Upper lobe of right lung (tissue), 1 donor: Measurements from ENCODE around the gene SMAD6. TPM values are rescaled to one million over a fixed set of nuclear protein-coding genes. Genes with fewer than 3 reads are reported as not detected.

Experiments
- ATAC-seq: fragments of 200-7000 bp; cut with Tn5 transposase; one replicate; pipeline ENCODE4 v1.9.1; 2020; ENCODE audit warnings: mild to moderate bottlenecking, moderate library complexity
- DNase-seq: peaks from one replicate; pipeline ENCODE4 v3.0.0-alpha.2; 2020
- H3K27ac ChIP-seq: fragments of 200-600 bp; one replicate; pipeline ENCODE4 v1.8.0; 2022
- H3K27me3 ChIP-seq: fragments of 200-600 bp; one replicate; pipeline ENCODE4 v1.8.0; 2022; ENCODE audit warnings: mild to moderate bottlenecking
- H3K36me3 ChIP-seq: fragments of 200-600 bp; one replicate; pipeline ENCODE4 v1.8.0; 2022
- H3K4me1 ChIP-seq: fragments of 200-600 bp; one replicate; pipeline ENCODE4 v1.8.0; 2022
- H3K4me3 ChIP-seq: fragments of 200-600 bp; one replicate; pipeline ENCODE4 v1.8.0; 2022; ENCODE audit warnings: mild to moderate bottlenecking
- H3K9me3 ChIP-seq: fragments of 200-600 bp; one replicate; pipeline ENCODE4 v1.8.0; 2022
- intact Hi-C: fragments of 100-400 bp; cut with DNase I; formaldehyde crosslinking; loops from one replicate; pipeline ENCODE4 v1.11.0; 2022
- total RNA-seq: library from RNA; stranded (reverse); fragmentation: NEBNext Ultra II Directional; extraction: Animal tissue kit (Norgen Biotek cat#: 25700); gene quantifications from one replicate; pipeline ENCODE4 v1.2.1, GENCODE V29; 2021
- TF ChIP-seq, protein P1 (sequence below): fragments of 200-600 bp; IDR thresholded peaks from one replicate; pipeline ENCODE4 v1.8.0; 2022; ENCODE audit warnings: antibody characterized with exemption
- donor health status: DM: no; HTN: yes; CAD: no; lungs with severe emphysema.

The SMAD6 gene
- total RNA-seq, 1 donor from 2014 or later, result 167 TPM

DNA sequence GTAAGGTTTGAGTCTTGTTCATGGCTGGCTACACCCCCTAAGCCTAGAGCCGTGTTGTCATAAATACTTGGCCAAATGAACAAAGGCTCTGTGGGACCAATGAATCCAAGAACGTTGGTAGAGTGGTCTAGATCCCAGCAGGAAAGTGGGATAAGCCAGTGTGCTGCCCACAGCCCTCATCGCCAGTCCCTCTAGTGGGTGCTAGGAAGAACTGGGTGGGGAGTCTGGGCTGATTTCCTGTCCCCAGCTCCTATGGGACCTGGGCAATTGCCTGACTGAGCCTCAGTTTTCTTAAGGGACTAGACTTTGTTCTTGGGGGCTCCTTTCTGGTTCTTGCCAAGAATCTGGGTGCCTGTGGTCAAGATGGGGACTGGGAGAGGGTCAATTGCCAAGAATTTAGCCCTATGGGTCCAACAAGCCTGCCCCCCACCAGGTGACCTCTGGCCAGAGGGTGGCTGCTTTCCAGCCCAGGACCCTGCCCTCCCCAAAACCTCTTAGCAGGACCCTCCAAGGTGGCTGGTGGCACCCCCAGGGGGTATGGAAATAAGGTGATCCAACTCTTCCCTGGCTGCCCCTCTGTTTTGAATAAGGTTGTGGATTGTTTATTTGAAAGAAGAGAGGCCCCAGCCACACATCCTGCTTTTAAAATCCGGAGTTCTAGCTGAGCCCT, 42.7 kb downstream of the SMAD6 start:
- DNase-seq (peak; percentile 35), ATAC-seq (no peak)
- TF ChIP-seq, protein P1, sequence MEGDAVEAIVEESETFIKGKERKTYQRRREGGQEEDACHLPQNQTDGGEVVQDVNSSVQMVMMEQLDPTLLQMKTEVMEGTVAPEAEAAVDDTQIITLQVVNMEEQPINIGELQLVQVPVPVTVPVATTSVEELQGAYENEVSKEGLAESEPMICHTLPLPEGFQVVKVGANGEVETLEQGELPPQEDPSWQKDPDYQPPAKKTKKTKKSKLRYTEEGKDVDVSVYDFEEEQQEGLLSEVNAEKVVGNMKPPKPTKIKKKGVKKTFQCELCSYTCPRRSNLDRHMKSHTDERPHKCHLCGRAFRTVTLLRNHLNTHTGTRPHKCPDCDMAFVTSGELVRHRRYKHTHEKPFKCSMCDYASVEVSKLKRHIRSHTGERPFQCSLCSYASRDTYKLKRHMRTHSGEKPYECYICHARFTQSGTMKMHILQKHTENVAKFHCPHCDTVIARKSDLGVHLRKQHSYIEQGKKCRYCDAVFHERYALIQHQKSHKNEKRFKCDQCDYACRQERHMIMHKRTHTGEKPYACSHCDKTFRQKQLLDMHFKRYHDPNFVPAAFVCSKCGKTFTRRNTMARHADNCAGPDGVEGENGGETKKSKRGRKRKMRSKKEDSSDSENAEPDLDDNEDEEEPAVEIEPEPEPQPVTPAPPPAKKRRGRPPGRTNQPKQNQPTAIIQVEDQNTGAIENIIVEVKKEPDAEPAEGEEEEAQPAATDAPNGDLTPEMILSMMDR, result no peak
- no peaks in the 10 kb centered on the region for H3K27me3 ChIP-seq
- H3K27ac ChIP-seq, result no peak overlapping the region
- H3K36me3 ChIP-seq, result no peaks in the 10 kb centered on the region
- H3K9me3 ChIP-seq, result no peaks in the 10 kb centered on the region
- intact Hi-C loops, result no loop called here
- no peak overlapping the region for H3K4me3 ChIP-seq
- H3K4me1 ChIP-seq, result peaks cover 74% of the 10 kb centered on the region

DNA sequence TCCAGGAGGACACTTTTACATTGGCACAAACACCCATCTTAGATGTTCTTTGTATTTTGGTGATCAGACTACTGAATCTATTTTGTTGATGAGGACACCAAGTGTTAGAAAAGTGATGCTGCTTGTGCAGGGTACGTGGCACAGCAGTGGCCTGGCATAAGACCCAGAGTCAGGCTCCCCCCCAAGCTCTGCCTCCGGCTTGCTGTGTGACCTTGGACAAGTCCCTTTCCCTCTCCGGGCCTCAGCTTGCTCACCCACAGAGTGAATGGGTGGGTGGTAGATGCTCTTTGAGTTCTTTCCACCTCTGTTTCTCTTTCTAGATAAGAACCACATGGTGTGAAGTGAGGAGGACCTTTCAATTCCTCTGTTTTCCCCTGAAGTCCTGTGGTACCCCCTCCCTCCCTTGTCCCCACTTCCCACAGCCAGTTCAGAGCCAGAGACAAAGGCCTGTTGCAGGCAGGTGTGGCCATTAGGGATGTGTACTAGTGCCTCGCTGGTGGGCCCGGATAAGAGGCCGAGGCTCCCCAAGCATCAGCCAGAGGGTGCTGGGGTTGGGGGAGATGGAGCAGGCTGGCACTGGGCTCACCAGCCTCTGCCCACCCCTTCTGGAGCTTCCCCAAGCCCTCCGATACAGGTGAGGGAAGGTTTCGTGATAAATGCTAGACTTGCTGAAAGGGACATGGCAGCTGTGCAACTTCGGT, 43.6 kb downstream of the SMAD6 start:
- H3K4me3 ChIP-seq, result no peak overlapping the region
- no peak for ATAC-seq
- H3K9me3 ChIP-seq, result no peaks in the 10 kb centered on the region
- peaks cover 69% of the 10 kb centered on the region for H3K4me1 ChIP-seq
- TF ChIP-seq, protein P1, result no peak
- no peaks in the 10 kb centered on the region for H3K36me3 ChIP-seq
- no peak overlapping the region for H3K27ac ChIP-seq
- H3K27me3 ChIP-seq, result no peaks in the 10 kb centered on the region
- intact Hi-C loops, result no loop called here
- peak; percentile 55 for DNase-seq

- intact Hi-C loops, result no loop called here
- Histone ChIP-seq H3K27ac (no peak overlapping the region), H3K4me1 (peaks cover 68% of the 10 kb centered on the region), H3K27me3 (no peaks in the 10 kb centered on the region), H3K4me3 (no peak overlapping the region), H3K9me3 (no peaks in the 10 kb centered on the region), H3K36me3 (no peaks in the 10 kb centered on the region)
- ATAC-seq, result no peak
- TF ChIP-seq, protein P1, result no peak
- no peak for DNase-seq
Observed at GRCh38 chr15:66746231-66746605, 44.2 kb downstream of the SMAD6 start.

DNA sequence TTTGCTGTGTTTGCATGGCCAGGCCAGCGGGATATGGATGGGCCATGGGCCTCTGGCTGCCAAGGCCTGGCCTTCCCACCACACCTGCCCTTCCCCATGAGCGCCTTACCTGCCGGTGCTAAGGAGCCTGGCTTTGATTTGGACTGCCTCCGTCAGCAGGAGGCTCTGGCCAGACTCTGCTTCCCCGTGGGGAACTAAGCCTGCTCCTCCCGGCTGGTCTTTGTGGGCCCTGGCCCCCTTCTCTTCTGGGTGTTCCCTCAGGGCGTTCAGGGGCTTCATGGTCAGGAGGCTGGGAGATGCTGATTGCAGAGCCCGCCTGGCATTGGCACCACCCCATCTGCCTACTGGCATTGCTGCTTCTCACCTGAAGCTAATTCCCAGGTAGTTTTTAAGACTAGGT, 45.2 kb downstream of the SMAD6 start:
- H3K4me1 ChIP-seq, result peaks cover 69% of the 10 kb centered on the region
- no peak for ATAC-seq
- H3K27me3 ChIP-seq, result no peaks in the 10 kb centered on the region
- peak; percentile 54 for DNase-seq
- H3K9me3 ChIP-seq, result no peaks in the 10 kb centered on the region
- TF ChIP-seq, protein P1, result no peak
- intact Hi-C loops, result no loop called here
- H3K36me3 ChIP-seq, result no peaks in the 10 kb centered on the region
- no peak overlapping the region for H3K4me3 ChIP-seq
- no peak overlapping the region for H3K27ac ChIP-seq

GRCh38 chr15:66747886-66748707, 46.1 kb downstream of the SMAD6 start:
- intact Hi-C loops, result no loop called here
- H3K27me3 ChIP-seq, result no peaks in the 10 kb centered on the region
- peaks cover 69% of the 10 kb centered on the region for H3K4me1 ChIP-seq
- TF ChIP-seq, protein P1, result no peak
- no peak for DNase-seq
- no peak for ATAC-seq
- H3K27ac ChIP-seq, result no peak overlapping the region
- no peaks in the 10 kb centered on the region for H3K36me3 ChIP-seq
- H3K9me3 ChIP-seq, result no peaks in the 10 kb centered on the region
- H3K4me3 ChIP-seq, result no peak overlapping the region
